Measurements from ENCODE around the gene DHX58.

DHX58 gene

GRCh38 chr17:42130310-42130936, 17.9 kb upstream of the DHX58 start:
- no peak for DNase-seq (ENCODE audit: low read depth in 4 of 4, low spot score in 1 of 4)

- no peak for DNase-seq (ENCODE audit: low read depth in 4 of 4, low spot score in 1 of 4)
Observed at GRCh38 chr17:42129109-42129837, 16.8 kb upstream of the DHX58 start.

- DNase-seq (ENCODE audit: low read depth in 4 of 4, low spot score in 1 of 4), result no peak
Observed at GRCh38 chr17:42127414-42127813, 14.9 kb upstream of the DHX58 start.

- no peak for DNase-seq (ENCODE audit: low read depth in 4 of 4, low spot score in 1 of 4)
Observed at GRCh38 chr17:42126836-42127235, 14.3 kb upstream of the DHX58 start.

- DNase-seq (ENCODE audit: low read depth in 4 of 4, low spot score in 1 of 4), result no peak
Observed at GRCh38 chr17:42125565-42125964, 13.1 kb upstream of the DHX58 start.

GRCh38 chr17:42124256-42124655, 11.7 kb upstream of the DHX58 start:
- no peak for DNase-seq (ENCODE audit: low read depth in 4 of 4, low spot score in 1 of 4)

GRCh38 chr17:42122371-42123303, 10.1 kb upstream of the DHX58 start, which contains the start of gene HSPB9:
HSPB9 (plus strand) TSS chr17:42122804; CDS start chr17:42122851, 47 bp downstream.
- DNase-seq (ENCODE audit: low read depth in 4 of 4, low spot score in 1 of 4), result no peak

- DNase-seq (ENCODE audit: low read depth in 4 of 4, low spot score in 1 of 4), result peak in 3 of 4 experiments; percentile 55 to 70 (median 68)
Observed at GRCh38 chr17:42120770-42121769, 8.6 kb upstream of the DHX58 start, which contains the start of gene KAT2A. KAT2A (minus strand) TSS chr17:42121367; CDS start chr17:42121304, 63 bp downstream.

- no peak for DNase-seq (ENCODE audit: low read depth in 4 of 4, low spot score in 1 of 4)
Observed at GRCh38 chr17:42120161-42120769, 7.8 kb upstream of the DHX58 start.

- no peak for DNase-seq (ENCODE audit: low read depth in 4 of 4, low spot score in 1 of 4)
Observed at GRCh38 chr17:42119301-42119700, 6.8 kb upstream of the DHX58 start.

GRCh38 chr17:42118545-42118944, 6.0 kb upstream of the DHX58 start:
- DNase-seq (ENCODE audit: low read depth in 4 of 4, low spot score in 1 of 4), result no peak

- DNase-seq (ENCODE audit: low read depth in 4 of 4, low spot score in 1 of 4), result no peak
Observed at GRCh38 chr17:42118126-42118510, 5.6 kb upstream of the DHX58 start.

- DNase-seq (ENCODE audit: low read depth in 4 of 4, low spot score in 1 of 4), result no peak
Observed at GRCh38 chr17:42117397-42118125, 5.0 kb upstream of the DHX58 start.

- peak; percentile 56 to 70 (median 64) for DNase-seq (ENCODE audit: low read depth in 4 of 4, low spot score in 1 of 4)
Observed at GRCh38 chr17:42116705-42117396, 4.3 kb upstream of the DHX58 start.

GRCh38 chr17:42114118-42114517, 1.6 kb upstream of the DHX58 start:
- no peak for DNase-seq (ENCODE audit: low read depth in 4 of 4, low spot score in 1 of 4)

GRCh38 chr17:42113293-42114069, 967 bp upstream of the DHX58 start:
- DNase-seq (ENCODE audit: low read depth in 4 of 4, low spot score in 1 of 4), result no peak

- no peak for DNase-seq (ENCODE audit: low read depth in 4 of 4, low spot score in 1 of 4)
Observed at GRCh38 chr17:42111871-42112551, 503 bp downstream of the DHX58 start.
